GM19193 (cell line): Measurements from ENCODE around the gene ADAM10.

Experiments used
- POLR2A ChIP-seq: IDR thresholded peaks from 4 replicates; pipeline ENCODE4 v1.6.1; 2011; ENCODE audit not compliant: insufficient read depth, insufficient read length; ENCODE audit errors: extremely low read depth

ADAM10 gene

DNA sequence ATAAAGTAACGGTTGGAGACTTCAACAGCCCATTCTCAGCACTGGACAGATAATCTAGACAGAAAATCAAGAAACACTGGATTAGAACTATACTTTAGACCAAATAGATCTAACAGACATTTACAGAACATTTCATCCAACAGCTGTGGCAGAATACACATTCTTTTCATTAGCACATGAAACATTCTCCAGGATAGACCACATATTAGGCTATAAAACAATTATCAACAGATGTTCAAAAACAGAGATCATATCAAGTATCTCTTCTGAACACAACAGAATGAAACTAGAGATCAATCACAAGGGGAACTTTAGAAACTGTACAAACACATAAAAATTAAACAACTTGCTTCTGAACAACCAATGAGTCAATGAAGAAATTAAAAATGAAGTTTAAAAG, 133.3 kb downstream of the ADAM10 start:
- no peak for TF ChIP-seq POLR2A

DNA sequence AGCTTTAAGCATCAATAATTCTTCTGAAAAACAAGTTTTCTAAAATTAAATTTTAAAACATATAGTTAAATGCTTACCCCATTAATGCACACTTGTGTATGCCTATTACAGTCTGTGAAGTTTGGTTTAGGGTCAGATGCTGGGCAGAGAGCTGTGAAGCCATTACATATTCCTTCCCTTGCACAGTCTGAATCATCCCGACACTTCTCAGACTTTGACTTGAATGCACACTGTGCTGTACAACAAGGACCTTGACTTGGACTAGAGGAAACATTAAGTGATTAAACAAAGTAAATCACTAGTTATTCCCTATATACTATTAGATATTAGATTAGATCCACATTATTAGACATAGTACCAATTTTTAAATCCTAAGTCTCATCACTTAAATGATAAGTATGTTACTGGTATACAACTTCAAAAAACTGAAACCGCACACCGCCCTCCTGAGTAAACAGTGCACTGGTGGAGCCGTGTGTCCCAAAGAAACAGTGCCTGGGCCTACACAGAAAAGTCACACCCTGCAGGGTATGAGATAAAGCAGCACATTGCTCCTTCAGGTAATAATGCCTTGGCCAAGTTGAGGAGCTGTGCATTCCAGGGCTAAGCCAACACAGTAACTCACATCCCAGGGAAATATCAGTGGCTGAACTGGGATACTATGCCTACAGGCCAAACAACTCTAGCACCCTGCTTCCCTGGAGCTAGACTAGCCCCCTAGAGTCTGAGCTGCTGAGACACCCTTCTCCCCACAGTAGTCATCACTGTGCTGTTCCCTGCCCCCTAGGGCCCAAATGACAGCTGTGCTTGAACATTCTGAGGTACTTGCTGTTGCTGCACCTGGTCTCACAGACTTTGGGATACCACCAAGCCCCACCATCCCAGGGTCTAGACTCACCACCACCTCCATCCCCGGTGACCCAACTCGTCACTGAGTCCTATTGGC, 137.5 kb downstream of the ADAM10 start:
- no peak for TF ChIP-seq POLR2A

GRCh38 chr15:58608711-58609110, 140.8 kb downstream of the ADAM10 start:
- no peak for TF ChIP-seq POLR2A

DNA sequence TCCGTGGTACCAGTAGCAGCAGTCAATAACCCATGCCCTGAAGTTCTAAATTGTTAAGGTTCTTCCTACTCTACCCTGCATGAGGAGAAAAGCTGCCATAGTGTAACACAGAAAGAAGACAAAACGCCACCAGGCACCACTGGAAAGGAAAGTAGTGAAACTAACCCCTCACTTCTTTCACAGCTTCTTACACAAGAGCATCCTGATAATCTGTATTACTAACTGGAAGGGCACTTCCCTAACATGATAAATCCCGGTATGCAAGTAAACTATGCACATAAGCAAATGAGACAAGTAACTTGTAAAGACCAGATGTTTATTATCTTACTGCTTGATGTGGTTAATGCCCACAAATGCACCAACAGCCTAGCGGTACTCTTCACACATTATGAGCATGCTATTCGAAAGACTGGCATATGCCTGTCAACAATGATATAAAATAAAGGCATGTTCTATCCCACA, 141.3 kb downstream of the ADAM10 start:
- TF ChIP-seq POLR2A = no peak

GRCh38 chr15:58606577-58607080, 142.9 kb downstream of the ADAM10 start:
- no peak for TF ChIP-seq POLR2A

DNA sequence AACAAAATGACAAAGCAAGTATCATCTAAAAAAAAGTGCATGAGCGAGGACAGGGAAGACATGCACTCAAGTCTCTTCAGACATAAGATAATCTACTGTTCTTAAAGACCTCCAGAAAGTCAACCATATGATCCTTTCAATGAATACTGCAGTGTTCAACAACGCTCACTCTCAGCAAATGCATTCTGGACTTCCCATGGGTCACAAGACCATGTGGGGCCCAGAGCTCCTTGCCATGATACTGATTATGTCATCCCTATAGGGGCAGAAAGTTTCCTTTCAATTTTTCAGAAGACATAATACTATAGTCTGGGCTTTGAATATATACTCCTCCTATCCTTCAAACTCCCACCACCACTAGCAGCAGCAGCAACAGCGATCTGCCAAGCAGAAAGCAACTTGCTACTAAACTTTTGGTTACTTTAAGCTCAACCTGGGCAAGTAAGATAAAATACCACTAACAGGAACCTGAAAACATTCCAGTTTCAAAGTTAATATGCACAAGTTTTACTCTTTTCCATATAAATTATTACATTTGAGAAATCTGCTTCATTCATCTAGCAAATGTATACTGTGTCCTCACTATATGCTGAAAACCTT, 143.5 kb downstream of the ADAM10 start:
- no peak for TF ChIP-seq POLR2A

- TF ChIP-seq POLR2A = no peak
Observed at GRCh38 chr15:58604455-58604923, 145.0 kb downstream of the ADAM10 start.

DNA sequence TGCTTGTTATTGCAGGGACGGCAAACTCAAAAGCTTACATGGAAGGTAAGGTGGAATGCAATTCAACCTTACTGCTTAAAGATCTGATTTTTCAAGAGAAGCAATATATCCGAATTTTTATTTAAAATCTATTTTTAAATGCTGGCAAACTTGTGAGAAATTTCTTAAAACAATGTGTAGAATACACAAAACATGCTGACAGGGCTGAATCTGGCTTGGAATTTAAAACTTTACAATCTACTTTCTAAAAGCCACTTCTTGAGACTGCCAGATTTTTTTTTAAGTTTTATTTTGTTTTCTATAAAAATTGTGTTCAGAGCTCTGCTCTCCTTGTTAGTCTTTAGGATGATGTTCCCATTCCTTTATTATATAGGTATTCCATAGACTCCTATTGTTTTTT, 146.7 kb downstream of the ADAM10 start:
- no peak for TF ChIP-seq POLR2A

DNA sequence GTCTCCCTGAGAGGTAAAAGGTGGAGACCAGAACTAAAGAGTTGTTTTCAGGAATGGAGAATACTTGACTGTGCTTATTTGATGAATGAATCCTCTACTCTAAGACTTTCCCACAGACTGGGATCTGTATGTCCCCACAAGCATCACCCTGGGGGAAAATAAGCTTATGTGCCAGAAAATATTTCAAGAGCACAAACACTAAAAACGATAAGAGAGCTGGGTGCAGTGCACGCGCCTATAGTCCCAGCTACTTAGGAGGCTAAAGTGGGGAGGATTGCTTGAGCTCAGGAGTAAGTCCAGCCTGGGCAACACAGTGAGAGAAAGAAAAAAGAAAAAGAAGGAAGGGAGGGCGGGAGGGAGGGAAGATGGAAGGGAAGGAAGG, 150.7 kb downstream of the ADAM10 start:
- no peak for TF ChIP-seq POLR2A

DNA sequence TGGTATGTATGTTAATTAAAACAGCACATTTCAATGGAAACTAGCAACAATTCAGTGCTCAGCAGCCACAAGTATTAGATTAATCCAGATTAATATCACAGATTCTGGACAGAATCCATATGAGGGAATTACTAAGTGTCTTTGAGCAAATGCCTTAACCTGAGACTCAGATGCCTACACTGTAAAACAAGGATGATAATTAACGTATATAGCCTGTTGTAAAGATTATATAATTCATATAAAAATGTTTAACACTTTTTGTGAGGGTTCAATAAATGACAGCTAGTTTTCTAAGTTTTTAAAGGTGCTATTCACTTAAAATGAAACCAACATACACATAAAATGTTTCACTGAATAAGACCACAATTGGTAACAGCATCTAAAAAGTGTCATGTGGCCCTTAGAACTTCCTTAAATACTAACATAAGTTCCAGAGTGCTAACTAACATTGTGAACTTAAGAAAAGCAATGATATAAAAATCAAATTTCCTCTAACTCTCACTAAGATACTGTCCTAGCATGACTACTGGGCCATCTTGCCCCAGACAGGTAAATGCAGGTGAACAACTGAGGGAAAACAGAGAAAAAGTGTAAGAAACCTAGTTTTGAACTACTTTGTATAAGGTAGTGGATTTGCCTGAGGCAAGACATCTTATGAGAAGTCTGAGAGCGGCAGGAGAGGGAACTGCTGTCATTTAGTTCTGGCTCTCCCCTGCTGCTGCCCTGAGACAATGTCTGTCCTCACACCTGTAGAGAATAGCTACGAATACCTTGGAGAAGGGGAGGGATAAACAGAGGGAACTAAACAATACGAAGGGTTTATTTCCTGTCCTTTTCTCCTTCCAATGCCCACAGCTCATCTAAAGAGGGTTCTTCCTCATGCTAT, 151.3 kb downstream of the ADAM10 start:
- no peak for TF ChIP-seq POLR2A

GRCh38 chr15:58595516-58596263, 153.8 kb downstream of the ADAM10 start:
- TF ChIP-seq POLR2A = no peak

DNA sequence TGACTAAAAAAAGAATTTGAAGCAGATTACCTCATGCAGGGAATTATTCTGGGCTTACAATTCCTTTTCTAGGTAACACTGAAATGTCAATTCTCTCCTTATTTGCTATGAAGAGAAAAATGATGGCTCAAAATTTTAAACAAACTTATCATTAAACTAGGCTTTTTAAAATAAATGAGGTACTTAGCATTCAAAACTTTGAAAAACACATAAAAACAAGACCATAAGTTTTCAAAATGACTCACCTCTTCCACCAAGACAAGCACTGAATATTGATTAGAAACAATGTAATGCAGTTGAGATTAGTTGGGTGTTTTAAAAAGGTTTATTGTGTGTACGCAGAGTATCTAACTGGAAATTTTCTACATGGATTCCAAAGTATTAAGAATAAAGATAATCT, 154.6 kb downstream of the ADAM10 start:
- no peak for TF ChIP-seq POLR2A

- no peak for TF ChIP-seq POLR2A
Observed at GRCh38 chr15:58593870-58594269, 155.6 kb downstream of the ADAM10 start.

GRCh38 chr15:58590926-58591325, 158.6 kb downstream of the ADAM10 start:
- no peak for TF ChIP-seq POLR2A
